PC-9 (cell line): Measurements from ENCODE around the gene UBTD2. TPM values are rescaled to one million over a fixed set of nuclear protein-coding genes. Genes with fewer than 3 reads are reported as not detected.
A peak's percentile ranks its signal among the peaks of the same experiment; 100 is the strongest.

Experiments used
- BruUV-seq: library from RNA; stranded (reverse); fragments of 400-500 nt; replicated peaks from 2 replicates; lab custom pipeline; 2021; lab: Mats Ljungman, UMichigan
- CTCF ChIA-PET: fragments of 300-600 bp; sonication (Branson Sonifier 250); formaldehyde crosslinking; loops from one replicate; lab custom pipeline; 2022; ENCODE audit warnings: antibody characterized with exemption; lab: Charles Lee
- POLR2A ChIA-PET: fragments of 300-600 bp; sonication (Branson Sonifier 250); formaldehyde crosslinking; loops from one replicate; lab custom pipeline; 2022; ENCODE audit warnings: antibody characterized with exemption; ENCODE audit not compliant: unreplicated experiment; lab: Charles Lee
- DNase-seq, 2 experiments: peaks; one replicate each; pipeline versions ENCODE4 v3.0.0 to v3.0.0-alpha.2; 2015 to 2022; ENCODE audit warnings: mixed read lengths in 1 of 2
- H2AFZ ChIP-seq: fragments of 200-600 bp; sonication (generic); 2 replicates; pipeline ENCODE4 v1.8.1; 2017; ENCODE audit warnings: antibody characterized with exemption
- H3F3A ChIP-seq: fragments of 200-600 bp; sonication (generic); 2 replicates; pipeline ENCODE4 v1.8.1; 2017; ENCODE audit warnings: antibody characterized with exemption, mild to moderate bottlenecking, low read depth; ENCODE audit not compliant: insufficient read depth
- H3K27ac ChIP-seq: fragments of 200-600 bp; sonication (generic); 2 replicates; pipeline ENCODE4 v1.6.1; 2016; ENCODE audit warnings: mixed run types
- H3K27me3 ChIP-seq: fragments of 200-600 bp; sonication (generic); 2 replicates; pipeline ENCODE4 v1.6.1; 2016; ENCODE audit warnings: low read depth, mixed run types; ENCODE audit not compliant: insufficient read depth
- H3K36me3 ChIP-seq: fragments of 200-600 bp; sonication (generic); 2 replicates; pipeline ENCODE4 v1.6.1; 2016; ENCODE audit warnings: low read depth, mixed run types
- H3K4me1 ChIP-seq: fragments of 200-600 bp; sonication (generic); replicated peaks from 2 replicates; pipeline ENCODE4 v1.6.1; 2016; ENCODE audit warnings: mixed run types; ENCODE audit not compliant: insufficient read depth
- H3K4me2 ChIP-seq: fragments of 200-600 bp; sonication (generic); 2 replicates; pipeline ENCODE4 v1.6.1; 2017; ENCODE audit warnings: mixed run types
- H3K4me3 ChIP-seq: fragments of 200-600 bp; sonication (generic); 2 replicates; pipeline ENCODE4 v1.6.1; 2016; ENCODE audit warnings: mixed run types
- H3K79me2 ChIP-seq: fragments of 200-600 bp; sonication (generic); 2 replicates; pipeline ENCODE4 v1.6.1; 2017; ENCODE audit warnings: low read depth, mixed run types
- H3K9me2 ChIP-seq: fragments of 200-600 bp; sonication (generic); 2 replicates; pipeline ENCODE4 v1.8.1; 2017; ENCODE audit warnings: mild to moderate bottlenecking; ENCODE audit not compliant: insufficient read depth
- H3K9me3 ChIP-seq: fragments of 200-600 bp; sonication (generic); 2 replicates; pipeline ENCODE4 v1.8.1; 2016; ENCODE audit warnings: low read depth; ENCODE audit not compliant: insufficient read depth
- H4K20me1 ChIP-seq: fragments of 200-600 bp; sonication (generic); 2 replicates; pipeline ENCODE4 v1.8.1; 2017; ENCODE audit not compliant: insufficient read depth
- CTCF ChIP-seq: fragments of 200-600 bp; sonication (generic); conservative IDR thresholded peaks from 2 replicates; pipeline ENCODE4 v1.6.1; 2017; ENCODE audit warnings: mixed run types, antibody characterized with exemption, mild to moderate bottlenecking, moderate library complexity
- EZH2 ChIP-seq: fragments of 200-600 bp; sonication (generic); IDR thresholded peaks from 2 replicates; pipeline ENCODE4 v1.8.0; 2017; ENCODE audit warnings: antibody characterized with exemption, low read depth
- intact Hi-C: fragments of 100-400 bp; cut with micrococcal nuclease; formaldehyde crosslinking; loops from one replicate; pipeline ENCODE4 v1.10.0; 2022; ENCODE audit not compliant: unreplicated experiment
- total RNA-seq: library from RNA; stranded (reverse); gene quantifications from 2 replicates; pipeline ENCODE4 v1.2.3, GENCODE V29; 2021

Gene UBTD2
- total RNA-seq, 1 experiment from 2014 or later = 21.7 TPM

DNA sequence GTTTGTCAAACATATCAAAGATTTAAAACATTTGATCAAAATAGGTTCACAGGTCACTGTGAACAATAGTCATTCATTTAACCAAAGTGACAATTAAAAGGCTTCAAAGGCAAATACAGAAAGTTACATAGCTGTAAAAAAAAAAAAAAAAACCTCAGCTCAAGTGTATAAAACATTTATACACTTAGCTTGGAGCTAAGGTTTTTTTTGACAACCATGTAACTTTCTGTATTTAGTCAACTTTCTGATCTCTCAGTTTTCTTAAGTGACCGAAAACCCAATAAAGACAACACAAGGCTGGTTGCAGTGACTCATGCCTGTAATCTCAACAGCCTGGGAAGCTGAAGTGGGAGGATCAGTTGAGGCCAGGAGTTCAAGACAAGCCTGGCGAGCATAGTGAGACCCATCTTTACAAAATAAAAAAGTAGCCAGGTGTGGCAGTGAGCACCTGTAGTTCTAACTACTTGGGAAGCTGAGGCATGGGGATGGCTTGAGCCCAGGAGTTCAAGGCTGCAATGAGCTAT is 16.4 kb upstream of the UBTD2 start:
- Histone ChIP-seq H2AFZ (no peak overlapping the region), H3K79me2 (no peaks in the 10 kb centered on the region), H3K27me3 (no peaks in the 10 kb centered on the region), H3F3A (peaks cover 23% of the 10 kb centered on the region), H3K36me3 (no peaks in the 10 kb centered on the region), H4K20me1 (no peaks in the 10 kb centered on the region), H3K4me1 (peaks cover 21% of the 10 kb centered on the region), H3K9me3 (no peaks in the 10 kb centered on the region), H3K4me3 (no peak overlapping the region), H3K27ac (no peak overlapping the region), H3K9me2 (no peaks in the 10 kb centered on the region), H3K4me2 (no peak overlapping the region)
- POLR2A ChIA-PET = interaction anchor here (0.7 kb wide), 2 partner anchors 126 to 1479 kb away, joined by 3 to 7 read pairs; no protein-coding TSS in a partner anchor
- TF ChIP-seq CTCF (no peak), EZH2 (no peak)
- BruUV-seq = no TSS peak
- intact Hi-C loops = loop anchor here (5.0 kb wide), 1 partner anchor 152 kb away; the partner anchor contains the start of gene SH3PXD2B
- DNase-seq = peak in 1 of 2 experiments; percentile 41
- CTCF ChIA-PET = no interaction called here

- TF ChIP-seq CTCF (no peak), EZH2 (no peak)
- Histone ChIP-seq H3K27me3 (no peaks in the 10 kb centered on the region), H3K9me2 (no peaks in the 10 kb centered on the region), H4K20me1 (no peaks in the 10 kb centered on the region), H3K9me3 (no peaks in the 10 kb centered on the region), H3K27ac (no peak overlapping the region), H2AFZ (no peak overlapping the region), H3K4me3 (no peak overlapping the region), H3K4me2 (no peak overlapping the region), H3K4me1 (0 out of 2 replicates have a peak, but pooled peaks cover 4% of the 10 kb centered on the region), H3F3A (no peaks in the 10 kb centered on the region), H3K36me3 (no peaks in the 10 kb centered on the region), H3K79me2 (no peaks in the 10 kb centered on the region)
- CTCF ChIA-PET = no interaction called here
- POLR2A ChIA-PET = no interaction called here
- intact Hi-C loops = no loop called here
- no TSS peak for BruUV-seq
- no peak for DNase-seq
Observed at GRCh38 chr5:172294831-172295230, 11.3 kb upstream of the UBTD2 start.

- Histone ChIP-seq H4K20me1 (no peaks in the 10 kb centered on the region), H3K4me3 (no peak overlapping the region), H3K9me3 (no peaks in the 10 kb centered on the region), H3K4me1 (0 out of 2 replicates have a peak, but pooled peaks cover 4% of the 10 kb centered on the region), H3K36me3 (no peaks in the 10 kb centered on the region), H3K4me2 (no peak overlapping the region), H3K9me2 (no peaks in the 10 kb centered on the region), H2AFZ (no peak overlapping the region), H3K27me3 (no peaks in the 10 kb centered on the region), H3K79me2 (no peaks in the 10 kb centered on the region), H3K27ac (no peak overlapping the region), H3F3A (no peaks in the 10 kb centered on the region)
- TF ChIP-seq EZH2 (no peak), CTCF (no peak)
- BruUV-seq = no TSS peak
- POLR2A ChIA-PET = no interaction called here
- intact Hi-C loops = loop anchor here (1.0 kb wide), 3 partner anchors 9 to 382 kb away; no protein-coding TSS in a partner anchor
- DNase-seq = no peak
- CTCF ChIA-PET = interaction anchor here (0.6 to 1.1 kb wide), 5 partner anchors 9 to 382 kb away, joined by 3 to 17 read pairs (median 5); no protein-coding TSS in a partner anchor
Observed at GRCh38 chr5:172293745-172294342, 10.3 kb upstream of the UBTD2 start.
